T-helper 2 cell treated with Interferon-gamma antibody and Interleukin-4, amounts not matched to agents 100 ng/mL and 5 ng/mL, for 36 hours (primary cell): ENCODE measurements around the gene PDE6C. TPM values are rescaled to one million over a fixed set of nuclear protein-coding genes. Genes with fewer than 3 reads are reported as not detected.

Experiments used
- intact Hi-C: fragments of 100-400 bp; cut with micrococcal nuclease; formaldehyde crosslinking; loops from one replicate; pipeline ENCODE4 v1.15.1; 2023
- total RNA-seq: library from RNA; stranded (reverse); gene quantifications from 2 replicates; pipeline ENCODE4 v1.2.3, GENCODE V29; 2022

Gene PDE6C
- total RNA-seq, 1 donor from 2014 or later, result not detected

DNA sequence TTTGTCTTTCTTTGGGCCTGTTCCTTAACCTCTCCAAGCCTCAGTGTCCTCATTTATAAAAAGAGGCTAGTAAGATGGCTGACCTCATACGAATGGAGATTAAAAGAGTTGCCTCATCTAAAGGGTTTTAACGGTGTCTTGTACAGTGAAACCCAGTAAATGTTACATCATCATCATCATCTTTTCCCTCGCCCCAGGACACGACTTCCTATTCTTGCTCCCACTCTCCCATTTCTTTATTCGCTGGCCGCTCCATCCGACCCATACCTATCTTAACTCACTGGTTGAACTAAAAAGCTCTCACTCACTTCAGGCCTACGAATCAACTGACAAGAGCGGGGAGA is 89.5 kb downstream of the PDE6C start:
- intact Hi-C loops, result loop anchor here (1.0 to 2.0 kb wide), 3 partner anchors 191 to 661 kb away; partner anchors contain the start of genes CEP55 and SLC35G1

DNA sequence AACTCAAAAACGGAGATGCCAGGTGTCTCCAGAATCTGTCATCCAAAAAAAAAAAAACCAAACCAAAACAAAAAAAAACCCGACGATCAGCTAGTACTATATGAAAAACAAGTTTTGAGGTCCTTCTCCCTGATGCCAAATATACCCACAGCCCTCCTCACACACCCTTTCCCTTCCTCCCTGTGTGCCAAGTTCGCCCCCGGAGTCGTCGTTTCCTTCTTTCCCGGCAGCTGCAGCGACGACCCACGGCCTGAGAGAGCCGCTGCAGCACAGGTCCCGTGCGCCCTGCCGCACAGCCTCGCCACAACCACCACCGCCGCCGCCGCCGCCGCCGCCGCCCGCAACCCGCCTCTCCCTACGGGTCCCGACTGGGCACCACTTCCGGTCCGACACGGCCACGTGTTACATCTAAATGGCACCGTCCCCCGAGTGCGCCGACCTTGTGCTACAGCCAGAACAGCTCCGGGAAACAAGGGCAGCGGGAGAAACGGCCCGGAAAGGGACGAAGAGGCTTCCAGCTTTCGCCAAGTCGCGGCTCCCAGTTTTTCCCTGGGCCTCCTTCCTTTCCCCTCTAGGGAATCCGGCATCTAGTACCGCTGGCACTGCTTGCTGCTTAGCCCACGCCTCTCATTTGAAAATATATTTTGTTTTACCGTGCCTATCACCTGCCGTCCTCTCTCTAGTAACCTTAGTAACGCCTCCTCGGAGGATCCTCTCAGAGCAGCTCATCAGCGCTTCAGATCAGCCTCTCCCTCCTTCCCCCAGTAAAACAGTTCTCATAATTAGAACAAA is 90.1 kb downstream of the PDE6C start, which contains the start of gene FRA10AC1:
FRA10AC1 (minus strand) TSS at position 383 of the 792 bp plus-strand sequence. CDS start 2,486 bp downstream, outside the sequence.
- intact Hi-C loops, result loop anchor here (1.0 to 2.0 kb wide), 3 partner anchors 191 to 661 kb away; partner anchors contain the start of genes CEP55 and SLC35G1

DNA sequence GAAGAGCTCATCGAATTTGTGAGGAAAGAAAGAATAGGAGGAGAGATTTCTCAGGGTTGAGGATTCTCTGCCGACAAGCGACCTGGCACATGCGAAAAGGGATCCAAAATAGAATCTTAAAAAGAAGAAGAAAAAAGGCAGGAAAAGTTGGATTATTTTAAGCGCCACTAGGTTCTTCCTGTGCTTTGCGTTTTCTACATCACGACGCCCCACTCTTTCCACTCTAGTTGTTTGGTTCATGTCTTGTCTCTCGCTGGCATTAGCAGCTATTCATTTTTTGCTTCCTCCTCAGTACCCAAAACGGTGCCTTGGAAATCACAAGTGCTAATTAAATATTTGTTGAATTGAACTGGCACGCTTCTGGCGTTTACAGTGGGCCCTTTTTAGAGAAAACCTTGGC is 90.7 kb downstream of the PDE6C start:
- intact Hi-C loops, result loop anchor here (2.0 kb wide), 1 partner anchor 206 kb away; the partner anchor contains the start of gene CEP55

DNA sequence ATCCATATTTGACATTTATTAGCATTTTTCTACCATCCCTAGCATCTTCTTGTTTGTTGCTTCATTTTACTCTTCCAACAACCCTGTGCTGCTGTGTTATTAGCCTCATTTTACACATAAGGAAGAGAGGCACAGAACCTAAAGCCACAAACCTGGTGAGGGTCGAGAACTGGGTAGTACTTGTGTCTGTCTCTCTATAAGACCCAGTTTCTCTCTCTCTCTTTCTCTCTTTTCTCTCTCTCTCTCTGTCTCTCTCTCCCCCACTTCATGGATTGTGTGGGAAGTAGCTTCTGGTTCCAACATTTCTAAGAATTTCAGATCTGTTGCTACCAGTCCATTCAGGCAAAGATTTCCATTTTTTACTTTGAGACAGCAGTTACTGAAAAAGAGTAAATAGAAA is 91.5 kb downstream of the PDE6C start:
- intact Hi-C loops, result loop anchor here (2.0 kb wide), 1 partner anchor 207 kb away; the partner anchor contains the start of gene CEP55

DNA sequence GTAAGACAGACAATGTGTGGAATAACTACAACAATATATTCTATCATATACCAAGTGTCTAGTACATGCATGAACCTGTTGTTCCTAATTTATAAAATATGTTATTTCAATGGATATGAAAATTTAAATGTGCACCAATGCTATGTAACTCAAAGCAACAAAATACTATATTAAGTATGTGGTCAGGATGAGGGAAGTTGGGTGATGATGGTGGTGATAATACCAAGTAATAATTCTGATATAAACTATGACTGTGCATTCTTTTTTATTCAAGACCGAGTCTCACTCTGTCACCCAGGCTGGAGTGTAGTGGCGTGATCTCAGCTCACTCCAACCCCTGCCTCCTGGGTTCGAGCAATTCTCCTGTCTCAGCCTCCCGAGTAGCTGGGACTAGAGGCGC is 92.1 kb downstream of the PDE6C start:
- intact Hi-C loops, result no loop called here

DNA sequence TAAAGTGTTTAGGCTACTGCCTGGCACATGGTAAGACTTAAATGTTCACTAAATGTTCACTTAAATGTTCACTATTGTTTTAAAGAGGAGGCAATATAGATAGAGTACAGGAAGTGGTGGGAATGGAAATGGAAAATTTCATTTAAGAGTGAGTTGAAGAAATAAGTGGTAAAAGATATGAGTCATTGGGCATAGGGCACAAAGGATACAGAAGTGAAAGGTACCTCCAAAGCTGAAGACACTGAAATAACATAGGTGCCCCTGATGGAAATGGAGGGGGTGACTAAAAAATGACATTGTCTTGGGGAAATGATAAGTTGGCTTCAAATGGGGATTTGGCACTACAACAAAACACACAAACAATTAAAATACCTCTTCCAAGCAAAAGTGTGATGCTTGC is 95.3 kb downstream of the PDE6C start:
- intact Hi-C loops, result no loop called here

DNA sequence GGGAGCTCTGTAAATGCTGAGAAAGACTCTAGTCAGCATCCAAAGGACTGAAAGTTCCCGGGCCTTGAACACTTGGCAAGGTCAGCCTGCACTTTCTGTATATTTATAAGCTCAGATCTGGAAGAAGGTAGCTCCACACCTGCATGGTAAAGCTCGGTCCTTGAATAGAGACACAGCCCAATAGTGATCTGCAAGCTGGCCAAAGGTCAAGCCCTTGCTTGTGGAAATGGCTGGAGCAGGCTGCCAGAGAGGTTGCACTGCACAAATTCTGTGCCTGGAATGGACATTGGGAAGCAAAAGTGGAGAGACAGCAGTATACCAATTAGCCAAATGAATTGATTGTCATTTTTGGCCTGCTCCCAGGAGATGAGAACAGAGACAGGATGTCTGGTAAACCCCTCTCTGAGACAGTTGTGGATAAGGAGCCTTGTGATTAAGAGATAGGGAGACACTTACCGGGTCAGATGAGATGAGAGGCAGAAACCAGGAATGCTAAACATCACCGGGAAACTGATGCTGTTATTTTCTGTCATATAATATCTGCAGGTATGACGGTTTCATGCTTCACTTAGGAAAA is 98.1 kb downstream of the PDE6C start:
- intact Hi-C loops, result no loop called here

DNA sequence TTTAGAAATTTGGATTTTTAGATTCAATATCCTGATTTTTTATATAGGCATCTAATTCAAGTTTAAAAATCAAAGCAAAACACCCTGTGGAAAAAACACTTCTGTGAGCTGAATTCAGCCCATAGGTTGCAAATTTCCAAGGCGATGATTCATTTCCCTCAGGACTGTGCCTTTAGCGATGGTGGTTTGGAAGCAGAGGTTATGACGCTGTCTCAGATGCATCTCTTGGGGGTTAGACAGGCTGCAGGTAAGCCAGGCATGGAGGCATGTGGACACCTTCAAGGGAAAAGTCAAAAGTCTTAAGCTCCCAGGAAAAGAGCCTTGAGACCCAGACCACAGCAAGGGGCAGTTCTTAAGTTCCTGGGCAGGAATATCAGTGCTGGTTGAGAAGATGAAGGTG is 99.6 kb downstream of the PDE6C start:
- intact Hi-C loops, result no loop called here

DNA sequence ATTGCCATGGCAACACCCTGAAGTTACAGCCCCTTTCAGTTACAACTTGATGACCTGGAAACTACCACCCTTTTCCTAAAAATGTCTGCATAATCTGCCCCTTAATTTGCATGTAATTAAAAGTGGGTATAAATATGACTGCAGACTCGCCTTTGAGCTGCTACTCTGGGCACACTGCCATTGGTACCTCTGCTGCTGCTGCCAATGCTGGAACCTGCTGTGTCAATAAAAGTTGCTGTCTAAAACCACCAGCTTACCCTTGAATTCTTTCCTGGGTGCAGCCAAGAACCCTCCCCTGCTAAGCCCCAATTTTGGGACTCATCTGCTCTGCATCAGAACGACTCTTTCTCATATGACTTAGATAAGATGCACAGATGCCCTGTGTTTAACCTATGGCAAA is 100.3 kb downstream of the PDE6C start:
- intact Hi-C loops, result no loop called here

DNA sequence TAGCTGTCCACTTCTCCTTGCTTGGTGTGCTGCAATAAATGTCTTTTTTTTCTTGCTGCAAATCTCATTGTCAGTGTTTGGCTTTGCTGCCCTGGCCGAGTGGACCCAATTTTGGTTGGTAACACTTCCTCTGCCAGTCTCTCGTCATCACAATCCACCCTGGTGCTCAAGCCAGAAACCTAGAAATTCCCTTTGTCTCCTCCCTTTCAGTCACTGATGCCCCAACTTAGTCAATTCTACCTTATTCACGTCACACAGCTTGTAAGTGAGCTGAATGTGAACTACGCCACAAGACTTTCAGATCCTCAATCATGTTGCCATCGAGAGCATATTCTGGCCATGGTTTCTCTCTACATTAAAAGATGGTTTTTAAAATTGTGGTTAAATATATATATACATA is 103.0 kb downstream of the PDE6C start:
- intact Hi-C loops, result no loop called here

Other genes starting within 250 kb of the PDE6C start
- gene MYOF, start 130.2 kb upstream of the PDE6C start, total RNA-seq, result 2.6 and 3.0 TPM in 2 replicates
- 72.5 and 73.1 TPM in 2 replicates for gene CEP55, start 115.9 kb upstream of the PDE6C start, total RNA-seq
- gene FFAR4, start 45.9 kb upstream of the PDE6C start, total RNA-seq, result not detected in 2 replicates
- gene RBP4, start 11.3 kb upstream of the PDE6C start, total RNA-seq, result not detected in 2 replicates
- gene FRA10AC1, start 90.1 kb downstream of the PDE6C start, total RNA-seq, result 17.5 and 21.8 TPM in 2 replicates
- not detected in 2 replicates for gene LGI1, start 145.4 kb downstream of the PDE6C start, total RNA-seq